Common myeloid progenitor, CD34-positive (primary cell): ENCODE results near the gene KLHL14.

Experiments
- CTCF ChIA-PET: fragments of 350-600 bp; sonication (Branson Sonifier 250); formaldehyde crosslinking; loops from one replicate; lab custom pipeline; 2021; ENCODE audit warnings: antibody characterized with exemption; lab: Charles Lee
- POLR2A ChIA-PET: fragments of 350-600 bp; sonication (Branson Sonifier 250); formaldehyde crosslinking; loops from one replicate; lab custom pipeline; 2021; ENCODE audit warnings: antibody characterized with exemption; lab: Charles Lee
- DNase-seq, 3 donors: peaks; one replicate each; pipeline versions ENCODE4 v3.0.0 to v3.0.0-alpha.2; 2013
- H3K27ac ChIP-seq, 2 experiments: 1 replicate in 1 of 2; 2 replicates in 1 of 2; pipeline ENCODE4 v1.7.0; 2013; ENCODE audit warnings: inconsistent platforms in 2 of 2, low read length in 2 of 2, mild to moderate bottlenecking in 2 of 2, low read depth in 1 of 2, moderate library complexity in 1 of 2; ENCODE audit not compliant: severe bottlenecking in 2 of 2, insufficient read depth in 1 of 2, poor library complexity in 1 of 2
- H3K27me3 ChIP-seq, 5 experiments: replicated peaks in 2 of 5; 1 replicate in 3 of 5; 2 replicates in 2 of 5; pipeline versions ENCODE4 v1.6.1 to v1.7.0; 2013; ENCODE audit warnings: low read length in 4 of 5, mild to moderate bottlenecking in 2 of 5, moderate library complexity in 2 of 5, inconsistent platforms in 1 of 5; ENCODE audit not compliant: insufficient read depth in 5 of 5, control insufficient read depth in 4 of 5
- H3K36me3 ChIP-seq, 4 experiments: 1 replicate in 2 of 4; 2 replicates in 2 of 4; pipeline versions ENCODE4 v1.6.1 to v1.7.0; 2013; ENCODE audit warnings: low read length in 3 of 4, control low read depth in 1 of 4, mild to moderate bottlenecking in 1 of 4; ENCODE audit not compliant: control insufficient read depth in 4 of 4, insufficient read depth in 4 of 4
- H3K4me1 ChIP-seq, 4 experiments: 1 replicate in 3 of 4; 2 replicates in 1 of 4; pipeline versions ENCODE4 v1.6.1 to v1.7.1; 2013; ENCODE audit warnings: low read length in 3 of 4, mild to moderate bottlenecking in 3 of 4, control low read depth in 1 of 4, inconsistent platforms in 1 of 4, moderate library complexity in 1 of 4; ENCODE audit not compliant: control insufficient read depth in 4 of 4, insufficient read depth in 4 of 4; ENCODE audit errors: control extremely low read depth in 1 of 4
- H3K4me3 ChIP-seq, 7 experiments: 1 replicate in 4 of 7; 2 replicates in 3 of 7; pipeline versions ENCODE4 v1.5.1 to v1.7.0; 2013; ENCODE audit warnings: mild to moderate bottlenecking in 7 of 7, low read length in 6 of 7, moderate library complexity in 6 of 7, inconsistent platforms in 2 of 7, low read depth in 2 of 7, control low read depth in 1 of 7; ENCODE audit not compliant: insufficient read depth in 4 of 7, control insufficient read depth in 1 of 7; ENCODE audit errors: extremely low read depth in 1 of 7
- H3K9me3 ChIP-seq, 5 experiments: 1 replicate in 4 of 5; 2 replicates in 1 of 5; pipeline versions ENCODE4 v1.6.1 to v1.7.1; 2013; ENCODE audit warnings: low read length in 4 of 5, mild to moderate bottlenecking in 2 of 5, inconsistent platforms in 1 of 5, low read depth in 1 of 5, moderate library complexity in 1 of 5; ENCODE audit not compliant: control insufficient read depth in 4 of 5, insufficient read depth in 2 of 5; ENCODE audit errors: control extremely low read depth in 1 of 5
- WGBS: methylation state at CpG from one replicate; pipeline ENCODE4 v1.1.5; 2013; ENCODE audit not compliant: insufficient coverage; 5-methylcytosine and 5-hydroxymethylcytosine counted together

KLHL14 gene

DNA sequence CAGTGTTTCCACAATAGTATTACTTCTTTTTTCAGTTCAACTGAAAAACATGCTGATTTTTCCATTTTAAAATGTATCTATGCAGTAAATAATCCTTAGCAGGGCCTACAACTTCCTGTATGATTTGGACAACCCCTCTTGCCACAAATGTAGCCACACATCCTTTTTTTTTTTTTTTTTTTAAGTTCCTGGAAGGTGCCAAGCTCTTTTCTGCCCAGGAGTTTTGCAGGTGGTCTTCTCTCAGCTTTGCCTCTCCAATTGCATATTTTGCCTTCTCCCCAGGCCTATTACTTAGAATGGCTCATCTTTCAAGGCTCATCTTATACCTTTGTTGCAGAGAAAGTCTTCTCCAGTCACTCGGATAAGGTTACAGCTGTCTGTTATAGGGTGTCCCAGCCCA, 11.6 kb downstream of the KLHL14 start:
- peaks cover 2 to 26% (median 7%) of the 10 kb centered on the region in 5 experiments for H3K27me3 ChIP-seq
- H3K4me3 ChIP-seq, result no peak overlapping the region
- POLR2A ChIA-PET, result no interaction called here
- WGBS, result no CpG with 5 or more reads among the region's 1 CpG
- no peaks in the 10 kb centered on the region for H3K36me3 ChIP-seq
- H3K9me3 ChIP-seq, result peaks cover 0 to 2% (median 0%) of the 10 kb centered on the region in 5 experiments
- CTCF ChIA-PET, result no interaction called here
- H3K4me1 ChIP-seq, result peaks cover 0 to 3% (median 0%) of the 10 kb centered on the region in 4 experiments
- no peak overlapping the region for H3K27ac ChIP-seq
- DNase-seq, result peak in 1 of 3 donors; percentile 12

DNA sequence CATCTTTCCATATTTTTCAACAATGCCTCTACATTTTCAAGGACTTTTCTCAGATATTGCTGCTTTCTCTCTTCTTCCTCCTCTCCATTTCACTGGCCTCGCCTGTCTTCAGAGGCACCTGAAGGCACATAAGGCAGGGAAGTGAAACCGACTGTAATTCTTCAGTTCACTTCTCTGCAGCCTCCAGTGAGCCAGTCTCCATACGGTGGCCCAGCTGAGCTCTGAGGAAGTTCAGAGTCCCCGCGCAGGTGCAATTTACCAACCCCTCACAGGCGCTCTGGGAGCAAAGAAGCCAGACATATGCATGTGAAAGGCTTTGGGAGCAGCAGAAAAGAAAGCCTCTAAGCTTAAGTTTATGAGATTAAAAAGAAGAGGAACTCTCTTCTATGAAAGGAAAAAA, 12.4 kb downstream of the KLHL14 start:
- peaks cover 0 to 2% (median 0%) of the 10 kb centered on the region in 5 experiments for H3K9me3 ChIP-seq
- H3K36me3 ChIP-seq, result no peaks in the 10 kb centered on the region
- peaks cover 2 to 24% (median 7%) of the 10 kb centered on the region in 5 experiments for H3K27me3 ChIP-seq
- no peak overlapping the region for H3K27ac ChIP-seq
- peak in 2 of 3 donors; percentile 13 to 39 for DNase-seq
- H3K4me1 ChIP-seq, result peaks cover 0 to 3% (median 0%) of the 10 kb centered on the region in 4 experiments
- POLR2A ChIA-PET, result no interaction called here
- CTCF ChIA-PET, result no interaction called here
- no peak overlapping the region for H3K4me3 ChIP-seq
- 48% methylated on average over 6 of the region's 6 CpGs for WGBS

DNA sequence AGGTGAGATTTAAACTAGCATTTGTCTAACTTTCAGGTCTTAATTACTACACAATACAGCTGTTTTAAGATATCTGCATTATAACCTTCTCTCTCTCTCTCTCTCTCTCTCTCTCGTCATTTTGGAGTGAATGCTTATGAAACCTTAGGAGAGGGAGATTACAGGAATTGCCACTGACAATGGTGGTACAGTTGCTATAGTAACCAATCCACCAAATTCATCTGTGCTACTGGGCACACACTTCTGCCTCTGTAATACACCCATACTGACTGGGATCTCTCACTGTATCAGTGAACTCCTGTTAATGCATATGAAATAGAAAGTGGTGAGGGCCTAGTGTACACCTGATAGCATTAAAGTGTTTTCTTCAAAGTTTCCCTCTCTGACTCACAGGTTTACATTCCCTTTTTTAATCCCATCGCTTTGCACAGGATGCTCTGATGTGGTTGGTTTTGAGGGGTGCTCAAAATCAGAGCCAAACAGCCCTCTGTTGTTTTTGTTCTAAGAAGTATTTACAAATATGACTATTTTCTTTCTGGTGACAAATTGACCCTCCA, 13.1 kb downstream of the KLHL14 start:
- Histone ChIP-seq H3K9me3 (no peaks in the 10 kb centered on the region), H3K4me3 (no peak overlapping the region), H3K27ac (no peak overlapping the region), H3K36me3 (no peaks in the 10 kb centered on the region), H3K27me3 (peaks cover 2 to 25% (median 10%) of the 10 kb centered on the region in 5 experiments), H3K4me1 (peaks cover 0 to 3% (median 0%) of the 10 kb centered on the region in 4 experiments)
- ChIA-PET POLR2A (no interaction called here), CTCF (no interaction called here)
- WGBS, result no CpG with 5 or more reads among the region's 2 CpGs
- DNase-seq, result no peak

DNA sequence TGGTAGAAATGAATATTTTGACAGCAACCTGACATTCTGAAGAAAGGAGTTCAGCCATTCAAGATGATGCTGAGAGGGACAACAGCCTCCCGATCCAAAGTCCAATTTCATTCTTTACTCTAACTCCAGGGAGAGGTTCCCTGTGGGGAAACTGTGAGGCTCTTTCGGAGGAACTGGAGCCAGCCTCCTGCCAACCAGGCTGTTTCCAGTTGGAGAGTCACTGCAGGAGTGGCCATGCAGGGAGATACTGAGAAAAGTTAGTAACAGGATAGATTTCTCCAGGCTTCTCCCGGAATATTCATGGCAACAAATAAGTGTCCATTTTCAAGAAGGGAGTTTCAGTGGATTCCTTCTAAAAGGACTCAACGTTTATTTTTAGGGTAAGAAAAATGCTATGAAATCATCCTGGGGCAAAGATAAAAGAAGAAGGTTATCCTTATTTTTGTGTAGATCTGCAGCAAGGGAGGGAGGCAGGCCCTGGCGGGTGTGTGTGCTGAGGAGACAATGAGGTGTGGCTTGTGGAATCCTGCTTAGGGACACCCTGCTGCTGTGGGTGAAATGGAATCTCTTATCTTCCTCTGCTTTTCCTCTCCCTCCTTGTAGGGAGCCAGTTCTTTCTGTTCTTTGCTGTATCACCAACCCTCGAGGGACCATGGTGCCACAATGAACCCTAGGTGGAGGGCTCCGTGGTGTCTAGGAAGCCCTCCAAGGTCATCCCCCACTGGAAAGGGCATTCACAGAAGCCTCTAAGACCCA, 18.1 kb downstream of the KLHL14 start:
- ChIA-PET POLR2A (no interaction called here), CTCF (no interaction called here)
- Histone ChIP-seq H3K27me3 (peaks cover 0 to 29% (median 6%) of the 10 kb centered on the region in 5 experiments), H3K4me3 (no peak overlapping the region), H3K36me3 (no peaks in the 10 kb centered on the region), H3K27ac (no peak overlapping the region), H3K4me1 (no peaks in the 10 kb centered on the region), H3K9me3 (no peaks in the 10 kb centered on the region)
- WGBS, result 45% methylated on average over 5 of the region's 7 CpGs
- no peak for DNase-seq

DNA sequence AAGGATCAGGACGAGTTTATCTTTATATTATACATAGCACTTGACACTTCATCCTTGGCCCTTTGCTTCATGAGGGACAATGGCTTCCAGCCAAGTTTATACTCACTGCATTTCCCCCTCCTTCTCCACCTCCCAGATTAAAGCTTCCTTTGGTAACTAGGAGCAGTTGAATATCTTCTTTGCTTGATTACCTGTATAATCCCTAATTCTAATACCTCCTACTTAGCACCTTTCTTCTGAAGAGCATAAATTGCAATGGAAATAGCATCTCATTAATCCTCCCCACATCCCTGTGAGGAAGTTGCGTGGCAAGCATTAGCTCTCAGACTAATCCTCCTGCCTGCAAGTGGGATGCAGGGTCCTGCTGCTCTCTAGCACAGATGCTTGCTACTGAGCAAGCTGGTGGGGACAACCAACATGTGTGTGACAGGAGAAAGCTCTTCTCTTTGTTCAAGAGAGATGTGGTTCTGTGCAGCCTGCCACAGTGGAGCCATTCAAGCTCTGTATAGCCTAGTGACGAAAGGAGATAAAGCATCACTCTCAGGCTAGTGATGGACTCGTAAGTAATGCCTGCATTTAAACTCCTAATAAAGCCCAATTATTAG, 19.1 kb downstream of the KLHL14 start:
- H3K4me3 ChIP-seq, result no peak overlapping the region
- no peak for DNase-seq
- 68% methylated on average over 2 of the region's 4 CpGs for WGBS
- H3K27ac ChIP-seq, result no peak overlapping the region
- peaks cover 0 to 29% (median 6%) of the 10 kb centered on the region in 5 experiments for H3K27me3 ChIP-seq
- ChIA-PET CTCF (no interaction called here), POLR2A (no interaction called here)
- H3K36me3 ChIP-seq, result no peaks in the 10 kb centered on the region
- no peaks in the 10 kb centered on the region for H3K4me1 ChIP-seq
- no peaks in the 10 kb centered on the region for H3K9me3 ChIP-seq

DNA sequence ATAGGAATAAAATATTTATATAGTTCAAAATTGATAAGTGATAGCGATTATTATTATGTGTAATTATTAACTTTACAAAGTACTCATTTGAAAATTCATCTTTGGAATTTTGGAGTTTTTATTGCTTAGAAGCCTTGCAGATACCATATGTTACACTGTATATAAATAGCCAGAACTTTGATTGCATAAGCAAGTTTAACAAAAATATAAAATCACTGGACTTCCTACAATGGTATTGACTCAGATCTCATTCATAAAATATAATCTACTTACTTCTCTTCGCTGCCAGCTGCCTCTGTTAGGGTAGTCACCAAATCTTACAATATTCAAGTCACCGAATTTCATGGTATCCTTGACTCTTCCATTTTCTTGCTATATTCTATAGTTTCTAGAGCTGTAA, 22.5 kb downstream of the KLHL14 start:
- Histone ChIP-seq H3K36me3 (no peaks in the 10 kb centered on the region), H3K4me3 (no peak overlapping the region), H3K9me3 (no peaks in the 10 kb centered on the region), H3K4me1 (no peaks in the 10 kb centered on the region), H3K27me3 (peaks cover 0 to 24% (median 6%) of the 10 kb centered on the region in 5 experiments), H3K27ac (no peak overlapping the region)
- CTCF ChIA-PET, result no interaction called here
- no peak for DNase-seq
- POLR2A ChIA-PET, result no interaction called here
- no CpG with 5 or more reads among the region's 3 CpGs for WGBS

DNA sequence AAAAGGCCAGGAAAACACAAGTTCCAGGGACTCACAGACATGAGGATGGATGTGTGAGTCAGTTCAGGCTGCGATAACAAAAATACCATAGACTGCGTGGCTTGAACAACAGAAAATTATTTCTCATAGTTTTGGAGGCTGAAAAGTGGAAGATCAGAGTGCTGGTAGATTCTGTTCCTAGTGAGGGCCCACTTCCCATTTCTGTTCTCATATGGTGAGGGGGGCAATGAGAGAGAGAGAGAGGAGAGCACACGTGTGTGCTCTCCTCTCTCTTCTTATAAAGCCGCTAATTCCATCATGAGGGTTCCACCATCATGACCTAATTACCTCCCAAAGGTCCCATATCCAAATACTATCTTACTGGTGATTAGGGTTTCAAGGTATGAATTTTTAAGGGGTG, 23.0 kb downstream of the KLHL14 start:
- Histone ChIP-seq H3K9me3 (no peaks in the 10 kb centered on the region), H3K27ac (no peak overlapping the region), H3K4me3 (no peak overlapping the region), H3K36me3 (no peaks in the 10 kb centered on the region), H3K27me3 (peaks cover 0 to 22% (median 4%) of the 10 kb centered on the region in 5 experiments), H3K4me1 (no peaks in the 10 kb centered on the region)
- 100% methylated on average over 2 of the region's 4 CpGs for WGBS
- CTCF ChIA-PET, result no interaction called here
- POLR2A ChIA-PET, result no interaction called here
- DNase-seq, result no peak
